PC-3 (cell line): ENCODE results near the gene IQCE. TPM values are rescaled to one million over a fixed set of nuclear protein-coding genes. Genes with fewer than 3 reads are reported as not detected.

Source experiments
- ATAC-seq: fragments of 200-7000 bp; cut with Tn5 transposase; 2 replicates; pipeline ENCODE4 v1.9.1; 2020; ENCODE audit warnings: mild to moderate bottlenecking, moderate library complexity
- BruUV-seq: library from RNA; stranded (reverse); fragments of 400-500 nt; replicated peaks from 2 replicates; lab custom pipeline; 2021; lab: Mats Ljungman, UMichigan
- CTCF ChIA-PET: fragments of 300-600 bp; sonication (Branson Sonifier 250); formaldehyde crosslinking; loops from one replicate; lab custom pipeline; 2022; ENCODE audit warnings: antibody characterized with exemption; lab: Charles Lee
- POLR2A ChIA-PET: fragments of 300-600 bp; sonication (Branson Sonifier 250); formaldehyde crosslinking; loops from one replicate; lab custom pipeline; 2022; ENCODE audit warnings: antibody characterized with exemption; ENCODE audit not compliant: unreplicated experiment; lab: Charles Lee
- DNase-seq: peaks from one replicate; pipeline ENCODE4 v3.0.0-alpha.2; 2015
- H2AFZ ChIP-seq: fragments of 300-600 bp; sonication (generic); 2 replicates; pipeline ENCODE4 v1.6.0; 2016; ENCODE audit warnings: antibody characterized with exemption, low read length
- H3F3A ChIP-seq: fragments of 300-600 bp; sonication (generic); one replicate; pipeline ENCODE4 v1.6.0; 2017; ENCODE audit warnings: antibody characterized with exemption, low read length, control low read depth, mild to moderate bottlenecking; ENCODE audit not compliant: unreplicated experiment
- H3K27ac ChIP-seq: fragments of 300-600 bp; sonication (generic); 2 replicates; pipeline ENCODE4 v1.5.1; 2016; ENCODE audit warnings: mild to moderate bottlenecking, low read length
- H3K27me3 ChIP-seq: fragments of 300-600 bp; sonication (generic); 2 replicates; pipeline ENCODE4 v1.6.1; 2016; ENCODE audit warnings: low read length, mixed read lengths
- H3K36me3 ChIP-seq: fragments of 300-600 bp; sonication (generic); 2 replicates; pipeline ENCODE4 v1.6.1; 2016; ENCODE audit warnings: low read depth, mixed run types, low read length, mixed read lengths
- H3K4me1 ChIP-seq: fragments of 300-600 bp; sonication (generic); 2 replicates; pipeline ENCODE4 v1.5.1; 2016; ENCODE audit warnings: low read length; ENCODE audit not compliant: insufficient read depth
- H3K4me2 ChIP-seq: fragments of 300-600 bp; sonication (generic); 2 replicates; pipeline ENCODE4 v1.6.0; 2016; ENCODE audit warnings: low read length
- H3K4me3 ChIP-seq: fragments of 300-600 bp; sonication (generic); 2 replicates; pipeline ENCODE4 v1.5.1; 2016; ENCODE audit warnings: mild to moderate bottlenecking, low read length, mixed read lengths
- H3K79me2 ChIP-seq: fragments of 300-600 bp; sonication (generic); 2 replicates; pipeline ENCODE4 v1.6.1; 2017; ENCODE audit warnings: low read length, mixed read lengths
- H3K9ac ChIP-seq: fragments of 300-600 bp; sonication (generic); 2 replicates; pipeline ENCODE4 v1.6.0; 2016; ENCODE audit warnings: mild to moderate bottlenecking, low read length
- H3K9me2 ChIP-seq: fragments of 300-600 bp; sonication (generic); replicated peaks from 2 replicates; pipeline ENCODE4 v1.6.1; 2016; ENCODE audit warnings: mixed run types, low read length, mixed read lengths
- H3K9me3 ChIP-seq: fragments of 300-600 bp; sonication (generic); 2 replicates; pipeline ENCODE4 v1.6.1; 2016; ENCODE audit warnings: low read length, mixed read lengths
- H4K20me1 ChIP-seq: fragments of 300-600 bp; sonication (generic); 2 replicates; pipeline ENCODE4 v1.6.1; 2016; ENCODE audit warnings: low read length, mixed read lengths
- EZH2 ChIP-seq: fragments of 300-600 bp; sonication (generic); IDR thresholded peaks from one replicate; pipeline ENCODE4 v1.6.1; 2017; ENCODE audit warnings: antibody characterized with exemption, mild to moderate bottlenecking, low read length; ENCODE audit not compliant: unreplicated experiment
- EZH2phosphoT487 ChIP-seq: fragments of 300-600 bp; sonication (generic); IDR thresholded peaks from 2 replicates; pipeline ENCODE4 v1.6.1; 2018; ENCODE audit warnings: mild to moderate bottlenecking, antibody characterized with exemption, low read length, borderline replicate concordance
- intact Hi-C: fragments of 100-400 bp; cut with micrococcal nuclease; formaldehyde crosslinking; loops from 2 replicates; pipeline ENCODE4 v1.9.0; 2023
- total RNA-seq: library from RNA; depleted of rRNA; stranded (reverse); fragments of >200 nt; gene quantifications from 2 replicates; pipeline ENCODE4 v1.2.3, GENCODE V29; 2014
- TF ChIP-seq, protein P1 (sequence below): fragments of 300-600 bp; sonication (generic); conservative IDR thresholded peaks from 2 replicates; pipeline ENCODE4 v1.5.1; 2017; ENCODE audit warnings: antibody characterized with exemption, low read depth, mild to moderate bottlenecking, low read length

The IQCE gene
- total RNA-seq, 1 experiment from 2014 or later: 9.7 TPM

DNA sequence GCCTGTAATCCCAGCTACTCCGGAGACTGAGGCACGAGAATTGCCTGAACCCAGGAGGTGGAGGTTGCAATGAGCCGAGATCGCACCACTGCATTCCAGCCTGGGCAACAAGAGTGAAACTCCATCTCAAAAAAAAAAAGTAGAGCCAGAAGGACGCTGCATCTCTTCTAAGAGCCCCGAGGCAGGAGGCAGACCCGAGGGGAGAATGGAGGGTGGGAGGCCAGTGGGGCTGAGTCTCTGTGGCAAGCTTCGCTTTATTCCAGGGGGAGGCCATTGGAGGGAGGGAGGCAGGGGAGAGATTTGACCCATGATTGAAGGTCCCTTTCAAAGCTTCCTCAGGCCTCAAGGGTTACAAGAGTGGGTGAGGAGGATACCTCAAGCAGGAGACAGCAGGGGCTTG, 91.7 kb downstream of the IQCE start:
- no peak overlapping the region for H3K9ac ChIP-seq
- H3K27me3 ChIP-seq: no peaks in the 10 kb centered on the region
- no peaks in the 10 kb centered on the region for H3K9me3 ChIP-seq
- H3K4me2 ChIP-seq: no peak overlapping the region
- DNase-seq: no peak
- H3F3A ChIP-seq: no peaks in the 10 kb centered on the region
- no peak overlapping the region for H3K27ac ChIP-seq
- H3K4me1 ChIP-seq: no peaks in the 10 kb centered on the region
- no peaks in the 10 kb centered on the region for H3K9me2 ChIP-seq
- ChIA-PET CTCF (no interaction called here), POLR2A (no interaction called here)
- H3K4me3 ChIP-seq: no peak overlapping the region
- no TSS peak for BruUV-seq
- H4K20me1 ChIP-seq: no peaks in the 10 kb centered on the region
- no peaks in the 10 kb centered on the region for H3K36me3 ChIP-seq
- TF ChIP-seq EZH2 (no peak), EZH2phosphoT487 (no peak)
- TF ChIP-seq, protein P1, sequence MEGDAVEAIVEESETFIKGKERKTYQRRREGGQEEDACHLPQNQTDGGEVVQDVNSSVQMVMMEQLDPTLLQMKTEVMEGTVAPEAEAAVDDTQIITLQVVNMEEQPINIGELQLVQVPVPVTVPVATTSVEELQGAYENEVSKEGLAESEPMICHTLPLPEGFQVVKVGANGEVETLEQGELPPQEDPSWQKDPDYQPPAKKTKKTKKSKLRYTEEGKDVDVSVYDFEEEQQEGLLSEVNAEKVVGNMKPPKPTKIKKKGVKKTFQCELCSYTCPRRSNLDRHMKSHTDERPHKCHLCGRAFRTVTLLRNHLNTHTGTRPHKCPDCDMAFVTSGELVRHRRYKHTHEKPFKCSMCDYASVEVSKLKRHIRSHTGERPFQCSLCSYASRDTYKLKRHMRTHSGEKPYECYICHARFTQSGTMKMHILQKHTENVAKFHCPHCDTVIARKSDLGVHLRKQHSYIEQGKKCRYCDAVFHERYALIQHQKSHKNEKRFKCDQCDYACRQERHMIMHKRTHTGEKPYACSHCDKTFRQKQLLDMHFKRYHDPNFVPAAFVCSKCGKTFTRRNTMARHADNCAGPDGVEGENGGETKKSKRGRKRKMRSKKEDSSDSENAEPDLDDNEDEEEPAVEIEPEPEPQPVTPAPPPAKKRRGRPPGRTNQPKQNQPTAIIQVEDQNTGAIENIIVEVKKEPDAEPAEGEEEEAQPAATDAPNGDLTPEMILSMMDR: no peak
- no peak overlapping the region for H2AFZ ChIP-seq
- intact Hi-C loops: no loop called here
- ATAC-seq: no peak
- H3K79me2 ChIP-seq: no peaks in the 10 kb centered on the region

DNA sequence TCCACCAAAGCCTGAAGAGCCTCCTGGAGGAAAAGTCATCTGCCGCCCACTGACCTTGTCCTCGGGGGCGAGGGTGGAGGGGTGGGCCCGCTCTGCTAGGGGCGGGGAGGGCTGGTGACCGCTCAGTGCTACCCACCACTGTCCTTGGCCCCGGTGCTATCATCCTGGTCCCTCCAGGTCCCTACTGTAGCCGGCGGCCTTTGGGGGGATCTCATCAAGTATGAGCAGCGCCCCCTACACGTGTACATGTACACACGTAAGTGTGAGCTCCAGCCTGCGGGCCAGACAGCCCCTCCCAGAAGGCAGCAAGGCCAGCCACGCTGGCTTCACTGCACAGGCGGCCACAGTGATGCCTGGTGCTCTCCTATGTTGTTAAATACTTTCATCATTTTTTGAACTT, 92.6 kb downstream of the IQCE start:
- Histone ChIP-seq H3K9me3 (no peaks in the 10 kb centered on the region), H3K79me2 (no peaks in the 10 kb centered on the region), H3F3A (no peaks in the 10 kb centered on the region), H4K20me1 (no peaks in the 10 kb centered on the region), H3K27me3 (no peaks in the 10 kb centered on the region), H3K4me3 (no peak overlapping the region), H3K36me3 (no peaks in the 10 kb centered on the region), H3K27ac (no peak overlapping the region), H3K4me1 (no peaks in the 10 kb centered on the region), H3K4me2 (no peak overlapping the region), H3K9ac (no peak overlapping the region), H2AFZ (no peak overlapping the region), H3K9me2 (no peaks in the 10 kb centered on the region)
- BruUV-seq: no TSS peak
- ChIA-PET POLR2A (no interaction called here), CTCF (no interaction called here)
- no peak for ATAC-seq
- DNase-seq: no peak
- TF ChIP-seq EZH2phosphoT487: no peak
- no peak for TF ChIP-seq EZH2
- TF ChIP-seq, protein P1: no peak
- intact Hi-C loops: no loop called here

DNA sequence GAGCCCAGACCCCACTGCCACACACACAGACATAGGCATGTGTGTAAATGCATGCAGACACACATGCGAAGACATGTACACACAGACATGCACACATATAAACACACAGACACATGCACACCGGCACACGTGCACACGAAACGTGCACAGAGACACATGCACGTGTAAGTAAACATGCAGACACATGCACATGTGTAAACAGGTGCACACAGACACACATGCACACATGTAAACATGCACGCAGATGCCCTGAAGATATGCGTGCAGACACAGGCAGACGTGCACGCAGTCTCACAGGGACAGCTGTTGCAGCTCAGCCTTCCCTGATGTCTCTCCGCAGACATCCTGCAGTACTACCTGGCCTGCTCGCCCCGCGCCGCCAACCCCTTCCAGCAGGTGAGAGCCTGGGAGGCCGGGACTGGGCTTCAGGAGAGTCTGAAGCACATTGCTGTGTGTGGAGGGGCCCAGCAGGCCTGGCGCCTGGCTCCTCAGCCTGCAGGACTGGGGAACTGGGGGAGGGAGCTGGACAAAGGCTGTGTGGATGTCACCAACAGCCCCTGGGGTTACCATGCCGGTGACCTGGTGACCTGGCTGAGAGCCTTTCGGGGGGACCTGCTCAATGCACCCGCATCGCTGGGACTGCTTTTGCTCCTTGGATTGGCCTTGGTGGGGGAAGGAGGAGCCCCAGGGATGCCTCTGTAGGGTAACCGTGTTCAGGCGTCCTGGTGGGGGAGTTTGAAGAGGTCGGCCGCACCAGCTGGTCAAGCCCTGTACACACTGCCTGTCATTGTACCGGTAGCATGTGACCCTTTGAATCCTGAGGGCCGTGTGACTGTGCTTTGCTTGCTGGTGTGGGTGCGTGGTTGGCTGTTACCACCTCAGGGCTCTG, 93.3 kb downstream of the IQCE start:
- no peak for ATAC-seq
- Histone ChIP-seq H3K79me2 (no peaks in the 10 kb centered on the region), H3K9me3 (no peaks in the 10 kb centered on the region), H3K27me3 (no peaks in the 10 kb centered on the region), H3K27ac (no peak overlapping the region), H3K36me3 (no peaks in the 10 kb centered on the region), H3F3A (no peaks in the 10 kb centered on the region), H3K9ac (no peak overlapping the region), H3K4me3 (no peak overlapping the region), H3K9me2 (no peaks in the 10 kb centered on the region), H3K4me2 (no peak overlapping the region), H3K4me1 (no peaks in the 10 kb centered on the region), H4K20me1 (no peaks in the 10 kb centered on the region), H2AFZ (no peak overlapping the region)
- no TSS peak for BruUV-seq
- intact Hi-C loops: no loop called here
- ChIA-PET CTCF (no interaction called here), POLR2A (no interaction called here)
- DNase-seq: no peak
- TF ChIP-seq EZH2phosphoT487: no peak
- TF ChIP-seq, protein P1: no peak
- TF ChIP-seq EZH2: no peak
